ENCODE data around the gene RNPS1.

RNPS1 gene

DNA sequence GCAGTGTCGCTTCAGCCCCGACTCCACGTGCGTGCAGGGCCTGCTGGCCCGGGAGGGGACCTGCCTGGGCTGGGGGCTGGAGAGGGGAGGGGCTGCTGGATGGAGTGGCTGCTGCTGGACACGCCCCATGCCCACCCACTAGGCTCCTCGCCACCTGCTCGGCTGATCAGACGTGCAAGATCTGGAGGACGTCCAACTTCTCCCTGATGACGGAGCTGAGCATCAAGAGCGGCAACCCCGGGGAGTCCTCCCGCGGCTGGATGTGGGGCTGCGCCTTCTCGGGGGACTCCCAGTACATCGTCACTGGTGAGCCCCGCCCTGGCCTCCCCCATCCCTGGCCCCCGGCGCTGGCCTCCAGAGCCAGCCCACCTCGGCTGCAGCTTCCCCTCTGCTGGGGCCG is 59.6 kb downstream of the RNPS1 start:
- no peaks in the 10 kb centered on the region for H3K9me3 ChIP-seq (ENCODE audit: insufficient read depth, low read depth, low read length)
- H3K9ac ChIP-seq (ENCODE audit: low read depth, low read length) = no peak overlapping the region
- peaks cover 13% of the 10 kb centered on the region; the same call in 1 of the 2 replicates for H3K4me1 ChIP-seq (ENCODE audit: insufficient read depth, low read length)
- H3K36me3 ChIP-seq (ENCODE audit: insufficient read depth, low read length) = peaks cover 47% of the 10 kb centered on the region
- no peak overlapping the region for H3K4me3 ChIP-seq (ENCODE audit: low read length)
- no peak overlapping the region for H3K27ac ChIP-seq (ENCODE audit: low read depth, low read length)
- H3K27me3 ChIP-seq (ENCODE audit: insufficient read depth, low read length) = no peaks in the 10 kb centered on the region; the same call in 1 of the 2 replicates
- 95% methylated on average over 23 of the region's 23 CpGs for WGBS

DNA sequence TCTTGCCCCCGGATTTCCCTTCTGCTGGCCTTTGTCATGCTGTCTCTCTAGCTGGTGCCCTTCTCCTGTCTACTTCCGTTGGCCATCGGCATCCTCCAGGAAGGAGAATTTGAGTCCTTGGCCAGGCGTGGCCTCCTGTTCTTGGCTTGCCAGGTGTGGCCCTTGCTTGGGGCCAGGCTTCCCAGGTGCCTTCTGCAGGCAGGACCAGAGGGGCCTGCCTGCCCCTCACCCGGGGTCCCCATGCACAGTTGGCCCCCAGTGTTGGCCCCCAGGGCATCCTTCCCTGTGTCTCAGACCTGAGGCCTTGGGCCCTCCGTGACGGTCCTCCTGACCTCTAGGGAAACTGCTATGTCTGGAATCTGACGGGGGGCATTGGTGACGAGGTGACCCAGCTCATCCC is 60.1 kb downstream of the RNPS1 start:
- 94% methylated on average over 9 of the region's 9 CpGs for WGBS
- Histone ChIP-seq H3K9me3 (ENCODE audit: insufficient read depth, low read depth, low read length) (no peaks in the 10 kb centered on the region), H3K27ac (ENCODE audit: low read depth, low read length) (no peak overlapping the region), H3K36me3 (ENCODE audit: insufficient read depth, low read length) (peaks cover 44% of the 10 kb centered on the region), H3K27me3 (ENCODE audit: insufficient read depth, low read length) (no peaks in the 10 kb centered on the region; the same call in 1 of the 2 replicates), H3K4me1 (ENCODE audit: insufficient read depth, low read length) (peaks cover 9% of the 10 kb centered on the region; the same call in 1 of the 2 replicates), H3K4me3 (ENCODE audit: low read length) (no peak overlapping the region), H3K9ac (ENCODE audit: low read depth, low read length) (no peak overlapping the region)

DNA sequence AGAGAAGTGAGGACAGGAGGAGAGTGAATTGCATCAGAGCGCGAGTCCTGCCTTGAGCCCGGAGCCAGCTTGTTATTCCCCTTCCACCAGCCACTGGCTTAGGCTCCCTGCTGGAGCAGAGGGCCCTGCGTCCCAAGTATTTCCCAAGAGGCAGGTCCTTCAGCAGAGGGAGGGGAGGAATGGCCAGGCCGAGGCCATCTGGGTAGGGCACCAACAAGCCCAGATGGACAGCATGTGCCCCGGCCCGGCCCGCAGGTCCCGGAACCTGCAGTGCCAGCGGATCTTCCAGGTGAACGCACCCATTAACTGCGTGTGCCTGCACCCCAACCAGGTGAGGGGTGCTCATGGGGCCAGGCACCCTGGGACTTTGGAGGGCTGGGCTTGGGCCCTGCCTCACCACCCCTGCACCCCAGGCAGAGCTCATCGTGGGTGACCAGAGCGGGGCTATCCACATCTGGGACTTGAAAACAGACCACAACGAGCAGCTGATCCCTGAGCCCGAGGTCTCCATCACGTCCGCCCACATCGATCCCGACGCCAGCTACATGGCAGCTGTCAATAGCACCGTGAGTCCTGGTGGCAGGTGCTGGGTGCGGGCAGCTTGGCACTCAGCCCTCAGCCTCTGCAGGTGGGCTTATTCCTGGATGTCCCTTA is 61.0 kb downstream of the RNPS1 start:
- Histone ChIP-seq H3K27ac (ENCODE audit: low read depth, low read length) (no peak overlapping the region), H3K4me1 (ENCODE audit: insufficient read depth, low read length) (peaks cover 7% of the 10 kb centered on the region; the same call in 1 of the 2 replicates), H3K4me3 (ENCODE audit: low read length) (no peak overlapping the region), H3K36me3 (ENCODE audit: insufficient read depth, low read length) (peaks cover 34% of the 10 kb centered on the region), H3K9me3 (ENCODE audit: insufficient read depth, low read depth, low read length) (no peaks in the 10 kb centered on the region), H3K9ac (ENCODE audit: low read depth, low read length) (no peak overlapping the region), H3K27me3 (ENCODE audit: insufficient read depth, low read length) (no peaks in the 10 kb centered on the region; the same call in 1 of the 2 replicates)
- 95% methylated on average over 23 of the region's 23 CpGs for WGBS

DNA sequence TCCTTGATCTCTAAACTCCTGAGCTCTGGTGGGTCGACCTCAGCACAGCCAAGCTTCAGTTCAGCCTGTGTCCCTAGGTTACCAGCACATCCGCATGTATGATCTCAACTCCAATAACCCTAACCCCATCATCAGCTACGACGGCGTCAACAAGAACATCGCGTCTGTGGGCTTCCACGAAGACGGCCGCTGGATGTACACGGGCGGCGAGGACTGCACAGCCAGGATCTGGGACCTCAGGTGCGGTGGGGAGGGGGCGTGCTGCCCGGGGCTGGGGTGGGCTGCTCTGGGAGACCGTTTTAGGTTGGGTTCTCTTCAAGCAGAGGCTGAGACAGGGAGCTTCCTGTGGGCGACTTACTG is 61.5 kb downstream of the RNPS1 start:
- no peaks in the 10 kb centered on the region for H3K9me3 ChIP-seq (ENCODE audit: insufficient read depth, low read depth, low read length)
- H3K4me1 ChIP-seq (ENCODE audit: insufficient read depth, low read length) = peaks cover 7% of the 10 kb centered on the region; the same call in 1 of the 2 replicates
- H3K27ac ChIP-seq (ENCODE audit: low read depth, low read length) = no peak overlapping the region
- WGBS = 92% methylated on average over 18 of the region's 18 CpGs
- no peaks in the 10 kb centered on the region; the same call in 1 of the 2 replicates for H3K27me3 ChIP-seq (ENCODE audit: insufficient read depth, low read length)
- H3K4me3 ChIP-seq (ENCODE audit: low read length) = peak overlapping the region; percentile 95
- H3K9ac ChIP-seq (ENCODE audit: low read depth, low read length) = peak overlapping the region; percentile 97
- H3K36me3 ChIP-seq (ENCODE audit: insufficient read depth, low read length) = peaks cover 31% of the 10 kb centered on the region

DNA sequence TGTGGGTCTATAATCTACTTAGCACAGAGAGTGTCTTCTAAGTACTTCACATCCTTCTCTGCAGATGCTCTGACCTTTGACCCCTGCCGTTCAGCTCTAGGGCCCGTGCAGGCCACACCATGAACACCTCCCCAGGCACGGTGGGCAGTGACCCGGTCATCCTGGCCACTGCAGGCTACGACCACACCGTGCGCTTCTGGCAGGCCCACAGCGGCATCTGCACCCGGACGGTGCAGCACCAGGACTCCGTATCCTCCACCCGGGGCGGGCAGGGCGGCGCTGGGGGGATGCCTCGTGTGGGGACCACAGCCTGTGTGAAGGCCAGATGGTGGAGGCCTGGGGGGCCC is 62.0 kb downstream of the RNPS1 start:
- Histone ChIP-seq H3K27ac (ENCODE audit: low read depth, low read length) (peak overlapping the region; percentile 95; the same call in 1 of the 2 replicates), H3K9me3 (ENCODE audit: insufficient read depth, low read depth, low read length) (no peaks in the 10 kb centered on the region), H3K4me3 (ENCODE audit: low read length) (peak overlapping the region; percentile 95), H3K9ac (ENCODE audit: low read depth, low read length) (peak overlapping the region; percentile 97), H3K4me1 (ENCODE audit: insufficient read depth, low read length) (peaks cover 7% of the 10 kb centered on the region; the same call in 1 of the 2 replicates), H3K27me3 (ENCODE audit: insufficient read depth, low read length) (no peaks in the 10 kb centered on the region; the same call in 1 of the 2 replicates), H3K36me3 (ENCODE audit: insufficient read depth, low read length) (peaks cover 31% of the 10 kb centered on the region)
- WGBS = 21% methylated on average over 16 of the region's 16 CpGs

DNA sequence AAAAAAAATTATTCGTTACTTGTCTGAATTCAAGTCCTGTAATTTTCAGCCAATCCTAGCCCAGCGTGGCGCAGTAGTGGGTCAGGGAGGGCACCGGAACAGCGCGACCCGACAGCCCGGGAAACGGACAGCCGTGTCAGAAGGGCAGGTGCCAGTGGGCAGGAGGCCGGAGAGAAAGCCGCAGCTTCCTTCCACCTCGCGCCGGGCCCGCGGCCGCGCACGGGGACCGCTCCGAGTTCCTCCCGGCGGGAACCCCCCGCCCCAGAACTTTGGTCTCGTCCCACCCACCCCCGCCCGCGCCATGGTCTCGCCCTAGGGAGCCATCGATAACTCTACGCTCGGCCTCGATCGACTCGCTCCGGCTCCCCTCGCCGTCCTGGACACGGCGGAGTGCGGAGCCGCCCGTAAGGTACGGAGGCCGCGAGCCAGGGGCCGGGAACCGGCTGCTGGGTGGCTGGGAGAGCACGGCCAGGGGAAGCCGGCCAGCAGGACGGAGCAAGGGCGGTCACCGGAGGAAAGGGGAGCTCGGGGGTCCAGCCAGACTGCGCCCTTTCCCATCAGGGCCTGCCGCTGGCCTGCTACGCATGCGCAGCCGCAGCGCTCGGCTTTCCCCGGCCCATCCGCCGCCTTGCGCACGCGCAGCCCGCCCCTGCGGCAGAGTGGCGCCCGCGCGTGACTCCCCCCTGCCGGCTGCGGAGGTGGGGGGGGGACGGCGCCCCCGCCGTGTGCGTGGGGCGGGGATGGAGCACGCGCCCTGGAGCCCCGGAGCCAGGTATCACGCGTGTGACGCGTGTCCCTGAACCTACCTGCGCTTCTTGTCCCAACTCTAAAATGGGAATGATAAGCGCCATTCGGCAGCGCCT is 62.6 kb downstream of the RNPS1 start, which contains the start of gene MLST8:
Gene MLST8 (plus strand): TSS at position 351 of the 863 bp plus-strand sequence. CDS start 632 bp downstream, outside the sequence.
- Histone ChIP-seq H3K36me3 (ENCODE audit: insufficient read depth, low read length) (peaks cover 31% of the 10 kb centered on the region), H3K4me1 (ENCODE audit: insufficient read depth, low read length) (peaks cover 7% of the 10 kb centered on the region; the same call in 1 of the 2 replicates), H3K4me3 (ENCODE audit: low read length) (peak within 1 kb of the TSS; percentile 95), H3K9ac (ENCODE audit: low read depth, low read length) (peak within 1 kb of the TSS; percentile 97), H3K27me3 (ENCODE audit: insufficient read depth, low read length) (peaks cover 4% of the 10 kb centered on the region), H3K27ac (ENCODE audit: low read depth, low read length) (peak within 1 kb of the TSS; percentile 95), H3K9me3 (ENCODE audit: insufficient read depth, low read depth, low read length) (no peaks in the 10 kb centered on the region)
- under 1% methylated on average over 93 of the region's 93 CpGs for WGBS

DNA sequence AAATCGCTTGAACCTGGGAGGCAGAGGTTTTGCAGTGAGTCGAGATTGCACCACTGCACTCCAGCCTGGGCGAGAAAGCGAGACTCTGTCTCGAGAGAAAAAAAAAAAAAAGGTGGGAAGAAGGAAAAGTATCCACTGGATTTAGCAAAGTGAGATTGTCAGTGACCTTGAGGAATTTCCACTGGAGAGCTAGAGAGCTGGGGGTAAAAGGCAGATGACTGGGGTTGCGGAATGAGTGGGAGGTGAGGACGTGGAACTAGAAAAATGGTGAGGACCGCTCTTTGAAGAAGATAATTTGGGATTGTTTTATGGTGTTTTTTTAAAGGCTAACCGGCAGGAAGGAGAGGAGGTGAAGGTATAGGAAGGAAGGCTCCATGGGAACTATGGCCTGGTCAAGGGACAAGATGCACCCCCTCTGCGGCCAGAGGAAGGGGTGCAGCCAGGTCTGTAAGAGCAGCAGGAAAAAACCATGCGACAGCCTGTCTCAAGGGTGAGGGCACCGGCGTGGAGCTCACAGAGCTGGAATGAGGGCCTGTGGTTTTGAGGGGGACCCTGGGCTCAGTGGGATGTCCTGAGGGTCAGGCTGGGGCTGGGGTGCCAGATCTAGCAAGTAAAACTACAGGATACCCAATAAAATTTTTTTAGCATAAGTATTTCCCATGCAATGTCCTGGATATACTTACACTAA is 63.4 kb downstream of the RNPS1 start:
- 79% methylated on average over 13 of the region's 13 CpGs for WGBS
- H3K27me3 ChIP-seq (ENCODE audit: insufficient read depth, low read length) = peaks cover 10% of the 10 kb centered on the region
- H3K9ac ChIP-seq (ENCODE audit: low read depth, low read length) = peak overlapping the region; percentile 97
- peak overlapping the region; percentile 95 for H3K4me3 ChIP-seq (ENCODE audit: low read length)
- peaks cover 30% of the 10 kb centered on the region for H3K36me3 ChIP-seq (ENCODE audit: insufficient read depth, low read length)
- H3K27ac ChIP-seq (ENCODE audit: low read depth, low read length) = no peak overlapping the region
- no peaks in the 10 kb centered on the region for H3K9me3 ChIP-seq (ENCODE audit: insufficient read depth, low read depth, low read length)
- peaks cover 7% of the 10 kb centered on the region; the same call in 1 of the 2 replicates for H3K4me1 ChIP-seq (ENCODE audit: insufficient read depth, low read length)

Data from HUES64 (cell line).